SH-SY5Y (cell line): ENCODE measurements around the gene SNX19.

Source experiments
- GATA2 ChIP-seq: IDR thresholded peaks from 2 replicates; pipeline ENCODE4 v1.6.1; 2011; ENCODE audit warnings: mild to moderate bottlenecking, low read depth, low read length
- GATA3 ChIP-seq: IDR thresholded peaks from 2 replicates; pipeline ENCODE4 v1.6.1; 2011; ENCODE audit warnings: low read depth, mild to moderate bottlenecking, low read length, moderate library complexity

SNX19 gene

GRCh38 chr11:130850185-130850944, 65.9 kb downstream of the SNX19 start:
- no peak for TF ChIP-seq GATA2
- TF ChIP-seq GATA3: no peak

- TF ChIP-seq GATA2: no peak
- no peak for TF ChIP-seq GATA3
These were observed 67.1 kb downstream of the SNX19 start for GRCh38 chr11:130849215-130849568.

- TF ChIP-seq GATA3 (no peak), GATA2 (no peak)
These were observed 67.7 kb downstream of the SNX19 start for GRCh38 chr11:130848361-130849214.

DNA sequence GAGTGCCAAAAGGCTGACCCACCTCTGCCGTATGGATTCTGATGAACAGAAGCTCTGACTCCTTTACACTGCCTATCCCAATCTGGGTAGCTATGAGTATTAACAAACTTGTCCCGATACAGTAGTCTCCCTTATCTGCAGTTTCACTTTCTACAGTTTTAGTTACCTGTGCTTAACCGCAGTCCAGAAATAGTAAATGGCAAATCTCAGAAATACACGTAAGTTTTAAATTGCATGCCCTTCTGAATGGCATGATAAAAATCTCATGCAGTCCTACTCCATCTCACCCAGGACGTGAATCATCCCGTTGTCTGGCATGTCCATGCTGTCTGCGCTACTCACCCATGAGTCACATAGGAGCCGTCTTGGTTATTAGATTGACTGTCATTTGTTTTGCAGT, 68.8 kb downstream of the SNX19 start:
- no peak for TF ChIP-seq GATA2
- no peak for TF ChIP-seq GATA3

DNA sequence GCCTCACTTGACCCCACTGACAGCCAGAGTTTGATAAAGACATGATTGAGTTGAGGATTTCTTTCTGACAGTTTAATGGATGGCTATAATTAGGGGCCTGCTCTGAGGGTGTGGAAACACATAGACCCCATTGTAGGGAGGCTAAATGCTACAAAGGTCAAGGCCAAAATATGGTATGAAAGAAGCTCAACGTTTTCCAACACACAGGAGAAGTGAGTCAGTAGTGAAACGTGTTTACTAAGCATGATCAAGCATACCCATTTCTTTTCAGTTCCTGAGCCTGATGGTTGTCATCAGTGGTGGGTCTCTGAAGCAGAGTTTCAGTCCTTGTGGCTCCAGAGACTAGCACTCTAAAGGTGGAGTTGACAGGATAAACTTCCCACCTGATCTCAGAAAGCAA, 69.7 kb downstream of the SNX19 start:
- TF ChIP-seq GATA3 (no peak), GATA2 (no peak)

GRCh38 chr11:130842001-130842400, 74.3 kb downstream of the SNX19 start:
- TF ChIP-seq GATA3 (no peak), GATA2 (no peak)

GRCh38 chr11:130840679-130841078, 75.6 kb downstream of the SNX19 start:
- TF ChIP-seq GATA3 (no peak), GATA2 (no peak)

DNA sequence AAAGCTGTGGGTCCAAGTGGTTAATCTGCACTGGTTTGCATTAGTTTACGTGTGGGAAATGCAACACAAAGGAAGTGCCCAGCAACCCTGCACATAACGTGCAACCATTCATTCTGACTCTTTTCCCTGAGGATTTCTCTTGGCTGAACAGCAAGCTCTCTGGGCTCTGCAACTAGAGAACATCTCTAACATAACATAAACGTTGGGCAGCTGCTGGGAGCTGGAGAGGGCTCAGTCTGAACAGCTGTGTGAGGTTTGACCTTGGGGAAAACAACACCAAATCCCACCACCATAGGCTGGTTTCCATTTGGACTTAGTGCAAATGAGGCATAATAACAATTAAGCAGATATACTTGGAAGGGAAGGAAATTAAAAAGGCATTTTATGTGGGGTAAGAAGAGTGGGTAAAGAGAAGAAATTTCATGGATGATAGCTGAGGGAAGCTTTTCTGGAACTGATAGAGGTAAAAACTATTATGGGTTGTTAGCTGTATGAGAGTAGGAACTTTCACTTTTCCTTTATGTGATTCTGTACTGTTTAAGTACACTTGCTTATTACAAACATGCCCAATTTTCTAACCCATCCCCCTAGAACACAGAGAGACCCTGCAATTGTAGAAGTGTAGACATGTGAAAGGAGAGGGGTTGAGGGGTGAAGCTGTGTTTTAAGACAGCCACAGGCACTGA, 76.2 kb downstream of the SNX19 start:
- no peak for TF ChIP-seq GATA2
- TF ChIP-seq GATA3: no peak

DNA sequence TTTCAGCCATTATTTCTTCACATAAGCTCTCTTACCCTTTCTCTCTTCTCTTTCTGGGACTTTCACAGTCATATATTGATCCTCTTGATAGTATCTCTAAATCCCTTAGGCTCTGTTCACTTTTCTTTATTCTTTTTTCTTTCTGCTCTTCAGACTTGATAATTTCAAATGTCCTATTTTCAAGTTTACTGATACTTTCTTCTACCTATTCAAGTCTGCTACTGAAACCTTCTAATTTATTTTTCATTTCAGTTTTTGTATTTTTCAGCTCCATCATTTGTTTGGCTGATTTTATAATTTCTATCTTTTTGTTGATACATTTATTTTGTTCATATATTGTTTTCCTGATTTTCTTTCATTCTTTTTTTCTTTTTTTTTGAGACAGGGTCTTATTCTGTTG, 79.1 kb downstream of the SNX19 start:
- TF ChIP-seq GATA3: no peak
- no peak for TF ChIP-seq GATA2

DNA sequence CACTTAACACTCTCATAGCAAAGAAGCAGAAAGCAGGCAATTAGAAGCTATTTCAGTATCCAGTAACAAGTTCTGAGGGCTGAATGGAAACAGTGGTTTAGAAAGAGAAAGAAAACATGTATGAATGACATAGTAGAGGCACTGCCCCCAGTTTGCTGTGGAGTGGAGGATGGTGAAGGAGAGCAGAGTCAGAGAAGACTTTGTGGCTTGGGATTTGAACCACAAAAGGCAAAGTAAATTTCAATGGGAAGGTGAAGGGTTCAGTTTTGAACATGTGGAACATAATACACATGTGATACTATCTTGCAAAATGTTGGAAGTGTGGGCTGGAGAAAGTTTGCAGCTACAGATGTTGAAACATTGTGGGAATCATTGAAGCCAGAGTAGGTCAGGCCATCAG, 81.4 kb downstream of the SNX19 start:
- no peak for TF ChIP-seq GATA3
- TF ChIP-seq GATA2: no peak

DNA sequence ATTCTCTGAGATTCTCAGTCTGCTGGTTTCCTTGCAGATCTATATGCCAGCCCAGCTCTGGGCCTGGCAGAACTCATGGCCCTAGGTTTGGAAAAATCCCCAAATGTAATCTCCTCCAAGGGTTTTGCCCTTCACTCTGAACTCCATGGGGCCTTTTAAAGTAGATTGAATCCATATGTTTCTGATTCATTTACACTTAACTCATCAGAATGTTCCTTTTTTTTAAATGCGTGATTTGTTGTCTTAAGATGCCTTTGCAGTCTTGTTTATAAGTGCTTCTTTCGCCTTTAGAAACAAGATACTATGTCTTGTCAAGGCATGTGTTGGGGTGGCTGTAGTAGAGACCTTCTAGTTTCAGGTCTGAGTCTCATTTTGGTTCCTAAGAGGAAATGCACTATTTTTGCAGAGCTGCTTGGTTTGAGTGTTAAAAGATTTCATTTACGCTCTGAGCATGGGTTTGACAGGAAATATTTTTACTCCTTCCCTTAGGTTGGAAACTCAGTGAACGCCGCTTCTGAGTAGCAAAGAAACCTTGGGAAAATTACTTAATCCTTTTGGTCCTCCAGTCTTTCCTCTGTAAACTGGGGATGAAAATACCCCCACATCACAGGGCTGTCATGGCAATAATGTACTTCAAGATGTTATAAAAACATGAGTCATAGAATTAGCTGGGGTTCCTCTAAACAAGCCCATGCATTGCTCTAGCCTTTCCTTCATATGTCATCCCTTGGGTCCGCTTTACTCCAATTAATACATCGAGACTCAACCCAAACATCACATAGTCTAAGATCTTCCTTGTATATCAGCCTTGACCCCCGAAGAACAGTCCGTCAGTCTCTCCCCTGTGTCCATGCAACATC, 83.5 kb downstream of the SNX19 start:
- TF ChIP-seq GATA2 (no peak), GATA3 (no peak)

GRCh38 chr11:130831976-130832375, 84.3 kb downstream of the SNX19 start:
- TF ChIP-seq GATA2: no peak
- no peak for TF ChIP-seq GATA3

GRCh38 chr11:130831506-130831905, 84.8 kb downstream of the SNX19 start:
- TF ChIP-seq GATA2: no peak
- no peak for TF ChIP-seq GATA3

DNA sequence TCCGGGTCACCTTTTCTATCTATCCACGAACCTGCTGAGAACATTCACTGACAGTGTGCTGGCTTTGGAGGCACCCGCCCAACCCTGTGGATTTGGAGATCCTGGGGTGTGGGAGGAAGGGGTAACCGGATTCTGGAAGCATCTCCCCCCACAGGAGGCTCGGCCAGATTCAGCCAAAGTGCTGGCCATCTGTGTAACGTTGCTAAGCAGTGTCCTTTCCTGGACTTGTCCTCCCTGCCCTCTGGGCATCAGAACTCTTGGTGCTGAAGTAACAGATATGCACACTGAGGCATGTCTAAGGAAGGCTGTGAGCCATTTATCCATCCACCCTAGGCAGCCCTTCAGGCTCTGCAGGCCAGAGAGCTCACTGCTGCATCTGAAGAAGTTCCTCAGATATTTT, 85.7 kb downstream of the SNX19 start:
- TF ChIP-seq GATA2 (no peak), GATA3 (no peak)
